Cardiac muscle cell (in vitro differentiated cells and primary cell): ENCODE results near the gene TAF1B. TPM values are rescaled to one million over a fixed set of nuclear protein-coding genes. Genes with fewer than 3 reads are reported as not detected.

Source experiments
- DNase-seq, 2 donors: peaks; one replicate each; pipeline versions ENCODE4 v3.0.0 to v3.0.0-alpha.2; 2010 to 2017; ENCODE audit warnings: low read depth in 1 of 2, low spot score in 1 of 2
- H3K27ac ChIP-seq: fragments of 200-600 bp; sonication (generic); 2 replicates; pipeline ENCODE4 v1.5.1; 2016
- H3K27me3 ChIP-seq: fragments of 200-600 bp; sonication (generic); 2 replicates; pipeline ENCODE4 v1.6.0; 2016; ENCODE audit warnings: control low read depth
- H3K36me3 ChIP-seq: fragments of 200-600 bp; sonication (generic); 2 replicates; pipeline ENCODE4 v1.5.1; 2016; ENCODE audit warnings: control low read depth
- H3K4me1 ChIP-seq: fragments of 200-600 bp; sonication (generic); 2 replicates; pipeline ENCODE4 v1.8.1; 2017; ENCODE audit warnings: low read depth, mild to moderate bottlenecking, mixed run types
- H3K4me3 ChIP-seq: fragments of 200-600 bp; sonication (generic); 2 replicates; pipeline ENCODE4 v1.5.1; 2016; ENCODE audit warnings: mild to moderate bottlenecking
- H3K9me3 ChIP-seq: fragments of 200-600 bp; sonication (generic); 2 replicates; pipeline ENCODE4 v1.5.1; 2017; ENCODE audit warnings: low read depth, mild to moderate bottlenecking, control low read depth
- CTCF ChIP-seq: IDR thresholded peaks from 2 replicates; pipeline ENCODE4 v1.5.1; 2012; ENCODE audit warnings: low read depth, mild to moderate bottlenecking, low read length
- polyA plus RNA-seq: library from polyadenylated mRNA; unstranded; fragments of >200 nt; fragmentation: Nextera tagmentation; extraction: Ambion mirVana; gene quantifications from 2 replicates; pipeline ENCODE4 v1.2.1, GENCODE V29; 2016
- total RNA-seq: library from RNA; depleted of rRNA; stranded (reverse); fragments of >200 nt; gene quantifications from 2 replicates; pipeline ENCODE4 v1.2.3, GENCODE V29; 2016

Gene TAF1B
- total and polyA plus RNA-seq, 2 experiments from 2014 or later: 11.2 to 14.2 TPM

- H3K4me3 ChIP-seq: no peak overlapping the region
- no peaks in the 10 kb centered on the region for H3K36me3 ChIP-seq
- H3K27me3 ChIP-seq: no peaks in the 10 kb centered on the region
- no peaks in the 10 kb centered on the region for H3K4me1 ChIP-seq
- no peaks in the 10 kb centered on the region for H3K9me3 ChIP-seq
- TF ChIP-seq CTCF: no peak
- H3K27ac ChIP-seq: no peak overlapping the region
- no peak for DNase-seq
Measured at GRCh38 chr2:9811216-9811615, 32.1 kb upstream of the TAF1B start.

- Histone ChIP-seq H3K27ac (no peak overlapping the region), H3K27me3 (no peaks in the 10 kb centered on the region), H3K36me3 (no peaks in the 10 kb centered on the region), H3K4me1 (no peaks in the 10 kb centered on the region), H3K4me3 (no peak overlapping the region), H3K9me3 (no peaks in the 10 kb centered on the region)
- no peak for TF ChIP-seq CTCF
- DNase-seq: no peak
Measured at GRCh38 chr2:9811679-9812511, 31.4 kb upstream of the TAF1B start.

GRCh38 chr2:9812945-9813311 lies 30.3 kb upstream of the TAF1B start:
- no peak for DNase-seq
- Histone ChIP-seq H3K9me3 (no peaks in the 10 kb centered on the region), H3K27ac (no peak overlapping the region), H3K4me3 (no peak overlapping the region), H3K36me3 (no peaks in the 10 kb centered on the region), H3K4me1 (no peaks in the 10 kb centered on the region), H3K27me3 (no peaks in the 10 kb centered on the region)
- TF ChIP-seq CTCF: no peak

GRCh38 chr2:9813312-9814128 lies 29.8 kb upstream of the TAF1B start:
- Histone ChIP-seq H3K27me3 (no peaks in the 10 kb centered on the region), H3K4me1 (no peaks in the 10 kb centered on the region), H3K36me3 (no peaks in the 10 kb centered on the region), H3K27ac (no peak overlapping the region), H3K4me3 (no peak overlapping the region), H3K9me3 (no peaks in the 10 kb centered on the region)
- peak; percentile 96 for TF ChIP-seq CTCF
- DNase-seq: peak; percentile 74 to 84

DNA sequence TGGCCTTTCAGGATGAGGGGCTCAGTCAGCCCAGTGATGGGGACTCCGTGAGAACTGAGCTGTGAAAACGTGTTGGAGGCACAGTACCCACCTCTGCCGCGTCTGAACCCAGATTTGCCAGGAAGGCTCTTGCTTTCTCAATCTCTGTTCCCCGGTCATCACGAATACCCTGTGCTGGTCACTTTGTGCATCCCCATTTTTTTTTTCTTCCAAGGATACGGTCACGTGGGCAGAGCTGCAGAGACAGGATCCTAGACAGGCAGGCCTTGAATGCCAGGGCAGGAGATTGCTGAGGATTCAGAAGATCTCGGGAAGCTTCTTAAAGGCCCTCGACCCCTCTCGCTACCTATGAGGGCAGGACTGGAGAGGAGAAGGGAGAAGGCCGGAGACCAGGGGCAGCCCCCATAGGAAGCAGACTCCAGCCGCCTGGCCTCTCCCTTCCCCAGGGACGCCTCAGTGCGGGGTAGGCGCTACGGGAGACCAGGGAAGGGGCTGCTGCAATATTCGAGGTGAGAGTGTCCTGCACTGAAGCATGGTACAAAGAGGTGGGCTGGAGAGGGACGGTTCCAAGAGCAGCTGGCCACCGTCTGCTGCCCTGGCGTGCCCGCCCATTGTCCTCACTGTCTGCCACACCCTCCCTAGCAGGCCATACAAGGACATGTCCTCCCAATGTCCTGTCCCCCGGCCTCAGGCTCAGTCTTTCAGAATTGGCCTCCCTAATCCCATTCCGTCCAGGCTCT lies 29.0 kb upstream of the TAF1B start:
- no peak for TF ChIP-seq CTCF
- Histone ChIP-seq H3K27ac (no peak overlapping the region), H3K4me3 (no peak overlapping the region), H3K4me1 (no peaks in the 10 kb centered on the region), H3K9me3 (no peaks in the 10 kb centered on the region), H3K36me3 (no peaks in the 10 kb centered on the region), H3K27me3 (no peaks in the 10 kb centered on the region)
- DNase-seq: no peak
